Right hindlimb (tissue), 1 donor: ENCODE results near the gene MYL2.

Source experiments
- DNase-seq: peaks from one replicate; pipeline ENCODE4 v3.0.0-alpha.2; 2018

MYL2 gene

DNA sequence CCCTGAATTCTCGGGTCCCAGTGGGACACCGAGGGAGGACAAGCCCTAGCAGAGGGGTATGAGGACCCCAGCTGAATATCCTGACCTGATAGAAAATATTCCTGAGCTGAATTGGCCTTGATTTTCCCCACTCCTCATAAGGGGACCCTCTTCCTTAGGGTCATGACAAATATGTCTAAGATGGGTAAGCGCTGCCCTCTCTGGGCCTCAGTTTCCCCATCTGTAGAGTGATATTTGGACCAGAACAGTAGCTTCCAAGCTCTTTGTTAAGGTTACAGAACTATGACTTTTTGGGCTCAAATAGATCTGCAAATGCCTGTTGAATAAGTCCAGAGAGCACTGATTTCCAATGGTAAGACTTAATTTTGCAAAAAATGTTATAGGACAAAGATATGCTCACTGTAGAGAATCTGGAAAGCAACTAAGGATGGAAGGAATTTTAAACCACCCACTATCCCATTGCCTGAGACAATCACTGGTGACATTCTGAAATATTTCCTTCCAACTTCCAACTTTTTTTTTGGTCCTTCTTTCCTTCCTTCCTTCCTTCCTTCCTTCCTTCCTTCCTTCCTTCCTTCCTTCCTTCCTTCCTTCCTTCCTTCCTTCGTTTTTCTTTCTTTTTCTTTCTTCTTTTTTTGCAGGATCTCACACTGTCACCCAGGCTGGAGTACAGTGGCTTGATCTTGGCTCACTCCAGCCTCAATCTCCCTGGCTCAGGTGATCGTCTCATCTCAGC lies 32.0 kb downstream of the MYL2 start:
- no peak for DNase-seq

DNA sequence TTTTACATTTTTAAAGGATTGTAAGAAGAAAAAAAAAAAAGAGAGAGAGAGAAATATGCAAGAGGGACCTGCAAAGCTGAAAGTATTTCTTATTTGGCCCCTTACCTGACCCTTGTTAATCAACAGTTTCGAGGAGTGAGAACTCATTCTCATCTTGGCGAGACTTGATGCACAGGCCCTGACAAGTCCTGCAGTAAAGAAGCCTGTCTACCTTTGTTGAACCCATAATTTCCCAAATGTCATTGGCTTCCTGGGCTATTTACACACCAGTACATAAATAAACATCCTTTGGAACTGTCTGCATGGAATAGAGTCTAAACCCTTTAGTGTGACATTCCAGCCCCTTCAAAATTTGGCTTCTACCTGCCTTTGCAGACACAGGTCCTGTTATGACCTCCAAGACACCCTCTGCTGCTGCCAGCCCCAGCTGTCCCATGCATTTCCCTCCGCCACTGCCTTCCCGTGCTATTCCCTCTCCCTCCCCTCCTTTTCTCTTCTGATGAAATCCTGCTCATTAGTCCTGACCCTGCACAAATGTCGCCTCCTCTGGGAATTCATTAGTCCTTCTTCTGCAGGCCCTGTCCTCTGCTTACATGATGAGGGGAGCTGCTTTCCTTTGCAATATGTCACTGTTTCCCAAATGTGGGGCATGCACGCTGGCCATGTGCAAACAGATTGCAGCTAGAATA lies 35.1 kb downstream of the MYL2 start:
- DNase-seq, result no peak

DNA sequence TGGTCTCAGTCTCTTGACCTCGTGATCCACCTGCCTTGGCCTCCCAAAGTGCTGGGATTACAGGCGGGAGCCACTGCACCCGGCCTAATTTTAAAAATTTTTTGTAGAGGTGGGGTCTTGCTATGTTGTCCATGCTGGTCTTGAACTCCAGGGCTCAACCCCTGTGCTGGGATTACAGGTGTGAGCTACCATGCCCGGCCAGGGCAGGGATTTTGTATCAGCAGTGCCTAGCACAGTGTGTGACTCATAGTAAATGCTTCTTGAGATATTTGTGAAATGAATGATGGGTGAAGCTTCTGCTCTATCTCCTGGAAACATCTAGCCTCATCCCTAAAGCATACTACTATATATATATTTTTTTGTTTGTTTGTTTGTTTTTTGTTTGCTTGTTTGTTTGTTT lies 37.1 kb downstream of the MYL2 start:
- no peak for DNase-seq

DNA sequence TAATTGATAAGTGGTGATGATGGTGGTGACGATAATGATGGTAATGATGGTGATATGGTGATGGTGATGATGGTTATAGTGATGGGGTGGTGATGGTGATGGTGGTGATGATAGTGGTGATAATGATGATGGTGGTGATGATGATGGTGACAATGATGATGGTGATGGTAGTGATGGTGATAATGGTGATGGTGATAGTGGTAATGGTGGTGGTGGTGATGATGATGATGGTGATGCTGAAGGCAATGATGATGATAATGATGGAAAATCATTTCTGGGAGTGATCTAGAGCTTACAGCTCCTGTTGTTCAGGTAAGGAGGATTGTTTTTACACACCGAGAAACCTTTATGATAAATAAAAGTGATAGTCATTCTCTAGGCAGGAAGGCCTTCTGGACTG lies 39.7 kb downstream of the MYL2 start:
- DNase-seq, result no peak

DNA sequence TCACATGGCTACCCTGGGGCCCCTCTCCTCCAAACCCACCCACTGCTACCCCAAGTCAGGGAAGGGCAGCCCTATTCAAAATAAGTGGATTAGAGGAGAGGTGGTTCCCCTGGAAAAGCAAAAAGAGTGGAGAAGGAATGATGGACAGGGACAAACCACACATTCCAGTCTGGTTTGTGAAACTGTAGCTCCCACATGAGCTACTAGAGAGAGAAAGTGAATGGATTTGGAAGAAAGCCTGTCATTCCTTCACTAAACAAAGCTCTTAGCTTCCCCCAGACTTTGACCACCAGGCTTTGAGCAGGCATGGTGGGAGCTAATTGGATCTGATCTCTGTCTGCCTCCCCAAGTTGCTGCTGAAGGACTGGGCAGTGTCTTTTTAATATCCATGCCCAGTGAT lies 45.6 kb downstream of the MYL2 start:
- no peak for DNase-seq

DNA sequence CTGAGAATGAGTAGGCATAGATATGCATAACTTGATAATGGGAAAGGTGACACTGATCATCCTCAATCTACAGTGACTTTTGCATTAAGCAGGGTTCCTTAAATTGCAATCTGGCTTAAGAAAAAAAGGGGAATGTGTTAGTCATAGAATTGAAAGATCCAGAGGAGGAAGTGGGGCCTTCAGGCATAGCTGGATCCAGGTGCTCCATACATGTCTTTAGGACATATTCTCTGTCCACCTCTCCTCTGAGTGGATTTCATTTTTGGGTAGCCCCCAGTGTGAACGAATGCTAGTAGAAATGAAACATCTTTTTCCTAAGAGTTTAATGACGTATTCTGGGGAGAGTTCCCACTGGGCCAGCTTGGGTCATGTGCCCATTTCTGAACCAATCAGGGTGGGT lies 46.0 kb downstream of the MYL2 start:
- DNase-seq, result no peak

DNA sequence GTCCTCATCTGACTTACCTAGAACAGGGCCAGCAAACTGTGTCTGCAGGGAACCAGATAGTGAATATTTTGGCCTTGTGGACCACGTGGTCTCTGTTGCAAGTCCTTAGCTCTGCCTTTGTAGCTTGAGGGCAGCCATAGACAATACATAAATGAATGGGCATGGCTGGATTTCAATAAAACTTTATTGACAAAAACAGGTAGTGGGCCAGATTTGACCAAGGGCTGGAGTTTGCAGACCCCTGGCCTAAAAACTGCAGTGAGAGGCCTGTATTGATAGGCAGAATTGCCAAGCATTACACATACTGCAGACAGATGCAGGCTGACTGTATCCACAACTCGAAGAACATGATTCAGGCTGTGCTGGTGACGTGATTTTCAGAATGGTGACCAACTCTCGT lies 48.3 kb downstream of the MYL2 start:
- no peak for DNase-seq

DNA sequence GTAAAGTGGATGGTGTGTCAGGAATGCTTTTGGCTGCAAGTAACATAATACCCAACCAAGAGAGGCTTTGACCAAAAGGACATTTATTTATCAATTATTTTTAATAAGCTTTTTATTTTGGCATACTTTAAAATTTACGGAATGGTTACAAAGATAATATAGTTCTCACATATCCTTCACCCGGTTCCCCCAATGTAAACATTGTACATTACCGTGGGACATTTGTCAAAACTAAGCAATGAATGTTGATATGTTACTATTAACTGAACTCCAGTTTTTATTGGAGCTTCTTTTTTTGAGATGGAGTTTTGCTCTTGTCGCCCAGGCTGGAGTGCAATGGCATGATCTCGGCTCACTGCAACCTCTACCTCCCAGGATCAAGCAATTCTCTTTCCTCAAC lies 50.6 kb downstream of the MYL2 start:
- no peak for DNase-seq

DNA sequence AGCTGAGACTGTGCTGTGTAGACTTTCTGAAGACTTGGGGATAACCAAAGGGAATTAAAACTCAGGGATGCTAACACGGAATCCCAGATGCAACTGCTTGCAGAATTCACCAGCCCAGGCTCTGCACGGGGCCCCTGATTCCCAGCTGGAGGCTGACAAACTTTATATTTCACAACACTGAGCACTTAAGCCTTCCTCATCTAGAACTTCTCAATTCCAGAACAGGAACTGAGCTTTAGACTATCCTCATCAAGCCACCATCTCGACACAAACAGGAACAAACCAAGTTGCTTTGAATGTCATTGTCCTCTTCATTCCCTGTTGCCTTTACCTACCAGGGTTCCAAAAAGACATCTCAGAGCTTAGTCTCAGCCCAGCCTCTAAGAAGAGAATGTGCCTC lies 51.4 kb downstream of the MYL2 start:
- no peak for DNase-seq

DNA sequence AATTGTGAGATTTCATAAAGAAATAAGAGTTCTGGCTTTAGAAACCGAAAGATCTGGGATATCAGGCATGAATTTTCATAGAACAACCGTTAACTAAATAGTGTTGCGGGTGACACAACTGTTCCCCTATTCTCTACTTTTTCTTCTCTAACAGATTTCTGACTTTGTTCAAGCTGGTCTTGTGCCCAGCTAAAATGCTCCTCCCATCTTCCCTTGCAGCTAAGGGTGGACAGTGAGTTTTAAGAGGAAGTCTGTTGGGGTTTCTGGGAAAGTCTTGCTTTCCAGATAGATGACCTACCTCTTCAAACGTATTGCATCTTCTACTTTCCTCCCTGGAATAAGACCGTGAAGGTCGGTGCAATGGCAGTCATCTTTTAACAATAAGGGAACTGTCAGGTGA lies 54.9 kb downstream of the MYL2 start:
- DNase-seq, result no peak

DNA sequence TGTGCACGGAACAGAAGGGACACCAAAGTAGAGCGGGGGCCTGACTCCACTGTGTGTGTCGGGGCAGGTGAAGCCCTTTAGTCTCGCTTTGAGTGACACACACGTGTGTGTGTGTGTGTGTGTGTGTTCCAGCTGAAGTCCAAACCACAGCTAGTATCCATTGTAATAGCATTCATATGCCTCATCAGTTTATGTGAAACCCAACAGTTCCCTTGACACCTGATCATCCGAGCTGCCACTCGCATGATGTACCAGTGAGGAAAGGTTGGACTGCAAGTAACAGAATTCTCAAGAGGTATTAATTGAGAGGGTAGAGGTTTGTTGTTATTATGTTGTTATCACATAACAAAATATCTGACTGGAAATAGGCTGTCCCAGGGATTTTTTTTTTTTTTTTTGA lies 57.2 kb downstream of the MYL2 start:
- no peak for DNase-seq

DNA sequence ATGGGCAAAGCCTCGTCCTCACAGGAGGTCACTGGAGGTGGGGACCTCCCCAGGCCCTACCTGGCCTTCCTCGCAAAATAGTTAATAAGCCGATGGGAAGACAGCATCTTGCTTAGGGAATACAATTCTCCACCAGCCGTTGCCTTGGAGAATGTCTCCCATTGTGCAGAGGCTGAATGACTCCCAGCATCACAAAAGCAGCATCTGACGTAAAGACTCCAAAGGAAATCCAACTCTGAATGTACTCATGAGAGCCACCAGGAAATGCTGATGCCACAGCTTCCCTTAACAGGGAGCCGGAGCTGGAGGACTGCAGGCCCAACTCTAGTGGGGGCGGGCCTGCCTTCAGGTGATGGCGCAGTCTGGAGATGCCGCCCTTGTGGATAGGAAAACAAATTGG lies 58.0 kb downstream of the MYL2 start:
- no peak for DNase-seq

DNA sequence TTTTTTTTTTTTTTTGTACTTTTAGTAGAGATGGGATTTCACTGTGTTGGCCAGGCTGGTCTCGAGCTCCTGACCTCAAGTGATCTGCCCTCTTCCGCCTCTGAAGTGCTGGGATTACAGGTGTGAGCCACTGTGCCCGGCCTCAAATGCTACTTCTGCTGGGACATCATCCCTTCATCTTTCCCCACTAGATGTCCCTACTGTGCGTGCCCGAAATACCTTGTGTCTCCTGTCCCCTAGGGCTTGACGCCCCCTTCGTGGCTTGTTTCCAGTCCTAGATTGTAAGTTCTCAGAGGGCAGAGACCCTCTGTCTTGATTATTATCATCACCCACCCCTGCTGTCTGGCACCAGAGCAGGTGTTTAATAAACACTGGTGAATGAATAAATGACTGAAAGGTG lies 58.6 kb downstream of the MYL2 start:
- no peak for DNase-seq
